ENCODE data around the gene EXOC2.

EXOC2 gene

GRCh38 chr6:491233-491632 is 201.7 kb downstream of the EXOC2 start:
- Mint-ChIP-seq H3K4me3 (no peak overlapping the region), H3K27me3 (ENCODE audit: low read depth, poor library complexity) (no peaks in the 10 kb centered on the region), H3K4me1 (no peaks in the 10 kb centered on the region), H3K27ac (no peak overlapping the region), H3K36me3 (ENCODE audit: low read depth) (peaks cover 46% of the 10 kb centered on the region), H3K9me3 (peaks cover 13% of the 10 kb centered on the region)
- TF ChIP-seq CTCF (IDR thresholded peaks at IDR 0.05) = no peak
- DNase-seq = no peak

GRCh38 chr6:490251-491037 is 202.5 kb downstream of the EXOC2 start:
- H3K27me3 Mint-ChIP-seq (ENCODE audit: low read depth, poor library complexity) = no peaks in the 10 kb centered on the region
- no peak overlapping the region for H3K27ac Mint-ChIP-seq
- TF ChIP-seq CTCF (IDR thresholded peaks at IDR 0.05) = no peak
- H3K4me3 Mint-ChIP-seq = no peak overlapping the region
- DNase-seq = no peak
- H3K36me3 Mint-ChIP-seq (ENCODE audit: low read depth) = peaks cover 46% of the 10 kb centered on the region
- H3K9me3 Mint-ChIP-seq = peaks cover 13% of the 10 kb centered on the region
- no peaks in the 10 kb centered on the region for H3K4me1 Mint-ChIP-seq

GRCh38 chr6:489762-490161 is 203.2 kb downstream of the EXOC2 start:
- no peak for DNase-seq
- TF ChIP-seq CTCF (IDR thresholded peaks at IDR 0.05) = no peak
- H3K4me1 Mint-ChIP-seq = no peaks in the 10 kb centered on the region
- no peak overlapping the region for H3K4me3 Mint-ChIP-seq
- H3K27ac Mint-ChIP-seq = no peak overlapping the region
- H3K9me3 Mint-ChIP-seq = peaks cover 13% of the 10 kb centered on the region
- peaks cover 46% of the 10 kb centered on the region for H3K36me3 Mint-ChIP-seq (ENCODE audit: low read depth)
- H3K27me3 Mint-ChIP-seq (ENCODE audit: low read depth, poor library complexity) = no peaks in the 10 kb centered on the region

- no peak for TF ChIP-seq CTCF (IDR thresholded peaks at IDR 0.05)
- Mint-ChIP-seq H3K4me1 (no peaks in the 10 kb centered on the region), H3K27ac (no peak overlapping the region), H3K36me3 (ENCODE audit: low read depth) (peaks cover 49% of the 10 kb centered on the region), H3K9me3 (peaks cover 13% of the 10 kb centered on the region), H3K27me3 (ENCODE audit: low read depth, poor library complexity) (peaks cover 3% of the 10 kb centered on the region), H3K4me3 (no peak overlapping the region)
- DNase-seq = no peak
Measured at GRCh38 chr6:489001-489400, 203.9 kb downstream of the EXOC2 start.

- peaks cover 3% of the 10 kb centered on the region for H3K27me3 Mint-ChIP-seq (ENCODE audit: low read depth, poor library complexity)
- no peaks in the 10 kb centered on the region for H3K4me1 Mint-ChIP-seq
- H3K4me3 Mint-ChIP-seq = no peak overlapping the region
- DNase-seq = no peak
- H3K36me3 Mint-ChIP-seq (ENCODE audit: low read depth) = peaks cover 46% of the 10 kb centered on the region
- no peak for TF ChIP-seq CTCF (IDR thresholded peaks at IDR 0.05)
- H3K9me3 Mint-ChIP-seq = peaks cover 17% of the 10 kb centered on the region
- no peak overlapping the region for H3K27ac Mint-ChIP-seq
Measured at GRCh38 chr6:487956-488355, 205.0 kb downstream of the EXOC2 start.

- H3K27me3 Mint-ChIP-seq (ENCODE audit: low read depth, poor library complexity) = peaks cover 3% of the 10 kb centered on the region
- no peak overlapping the region for H3K27ac Mint-ChIP-seq
- no peak for TF ChIP-seq CTCF (IDR thresholded peaks at IDR 0.05)
- H3K4me1 Mint-ChIP-seq = no peaks in the 10 kb centered on the region
- H3K36me3 Mint-ChIP-seq (ENCODE audit: low read depth) = peaks cover 35% of the 10 kb centered on the region
- peaks cover 9% of the 10 kb centered on the region for H3K9me3 Mint-ChIP-seq
- H3K4me3 Mint-ChIP-seq = no peak overlapping the region
- no peak for DNase-seq
Measured at GRCh38 chr6:485655-486170, 207.2 kb downstream of the EXOC2 start.
